ENCODE measurements around the gene DEGS2.

The DEGS2 gene

GRCh38 chr14:100109594-100109955, 49.9 kb downstream of the DEGS2 start:
- no peak for DNase-seq

DNA sequence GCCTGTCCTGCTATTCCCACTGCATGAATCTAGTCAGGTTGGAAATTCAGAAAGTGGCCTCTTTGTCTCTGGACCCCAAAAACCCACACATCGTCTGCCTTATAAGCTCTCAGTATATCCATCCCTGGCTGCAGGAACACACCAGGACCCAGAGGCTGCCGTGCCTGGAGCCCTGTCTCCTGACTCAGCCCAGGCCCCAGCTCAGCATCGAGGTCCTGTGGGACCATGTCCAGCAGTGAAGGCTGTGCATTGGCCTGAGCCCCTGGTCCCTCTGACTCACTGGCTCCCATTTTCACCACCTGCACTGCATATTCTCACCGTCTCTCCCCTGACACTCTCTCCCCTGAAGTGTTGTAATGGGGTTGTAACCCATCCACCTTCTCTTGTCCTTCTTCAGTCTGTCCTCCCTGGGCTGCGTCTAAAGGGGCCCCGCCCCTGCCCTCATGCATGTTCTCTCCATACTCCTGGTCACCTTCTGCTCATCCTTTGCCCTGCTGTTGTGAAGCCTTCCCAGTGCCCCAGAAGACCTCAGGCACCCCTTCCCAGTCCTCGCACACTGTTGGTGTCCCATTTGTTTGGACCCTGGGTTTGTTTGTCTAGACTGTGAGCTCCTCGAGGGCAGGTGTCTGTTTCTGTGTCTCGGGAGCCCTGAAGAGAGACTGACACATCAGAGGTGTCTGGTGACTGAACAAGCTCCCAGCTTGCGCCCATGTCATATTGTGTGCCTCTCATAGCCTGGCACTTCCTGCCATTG, 50.4 kb downstream of the DEGS2 start:
- no peak for DNase-seq

DNA sequence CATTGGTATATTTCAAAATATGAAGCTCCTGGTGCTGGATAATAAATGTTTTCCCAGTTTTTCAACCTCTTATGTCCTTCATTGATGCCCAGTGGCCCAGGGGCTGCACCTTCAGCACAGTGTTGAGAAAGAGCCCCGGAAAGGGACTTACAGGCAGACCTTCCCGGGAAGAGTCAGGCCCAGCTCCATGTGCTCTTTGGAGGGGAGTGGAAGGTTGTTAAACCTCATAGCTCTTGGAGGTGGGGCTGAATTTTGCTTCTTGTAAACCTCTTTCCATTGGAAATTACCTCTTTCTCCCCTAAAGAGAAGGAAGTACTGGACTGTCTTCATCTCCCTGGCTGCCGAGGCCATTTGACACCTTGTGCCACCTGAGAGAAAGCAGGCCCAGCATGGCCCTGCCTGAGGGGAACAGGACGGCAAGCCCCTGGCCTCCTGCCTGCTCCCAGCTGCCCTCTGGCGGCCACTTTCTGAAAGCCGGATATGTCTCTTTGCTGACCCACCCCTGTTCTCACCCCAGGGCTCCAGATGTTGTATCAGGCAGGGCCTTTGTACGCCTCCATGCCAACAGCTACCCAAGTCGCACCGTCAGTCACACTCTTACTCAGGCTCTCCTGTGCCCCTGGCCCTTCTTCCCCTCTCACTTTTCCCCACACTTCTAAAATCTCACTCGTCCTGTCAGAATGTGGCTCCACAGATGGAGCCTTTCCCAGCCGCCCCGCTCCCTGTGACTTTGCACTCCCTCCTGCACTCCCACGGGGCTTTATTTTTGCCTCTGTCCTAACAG, 51.2 kb downstream of the DEGS2 start:
- peak; percentile 44 for DNase-seq

DNA sequence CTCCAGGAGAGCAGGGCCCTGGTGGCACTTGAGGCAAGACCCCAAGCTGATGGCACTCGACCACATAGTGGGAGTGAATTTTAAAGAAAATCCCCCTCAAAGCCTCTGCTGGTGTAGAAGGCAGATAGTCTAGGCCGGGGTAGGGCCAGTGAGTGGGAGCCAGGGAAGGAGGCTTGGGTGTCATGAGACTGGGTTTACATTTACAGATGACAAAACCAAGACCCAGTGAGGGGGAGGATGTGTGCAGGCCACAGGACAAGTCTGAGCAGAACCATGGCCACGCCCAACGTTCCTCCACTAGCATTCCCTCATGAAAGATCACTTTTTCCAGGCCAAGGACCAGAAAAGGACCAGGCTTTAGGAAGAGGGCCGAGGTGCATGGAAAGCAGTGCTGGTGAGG, 52.2 kb downstream of the DEGS2 start:
- no peak for DNase-seq

DNA sequence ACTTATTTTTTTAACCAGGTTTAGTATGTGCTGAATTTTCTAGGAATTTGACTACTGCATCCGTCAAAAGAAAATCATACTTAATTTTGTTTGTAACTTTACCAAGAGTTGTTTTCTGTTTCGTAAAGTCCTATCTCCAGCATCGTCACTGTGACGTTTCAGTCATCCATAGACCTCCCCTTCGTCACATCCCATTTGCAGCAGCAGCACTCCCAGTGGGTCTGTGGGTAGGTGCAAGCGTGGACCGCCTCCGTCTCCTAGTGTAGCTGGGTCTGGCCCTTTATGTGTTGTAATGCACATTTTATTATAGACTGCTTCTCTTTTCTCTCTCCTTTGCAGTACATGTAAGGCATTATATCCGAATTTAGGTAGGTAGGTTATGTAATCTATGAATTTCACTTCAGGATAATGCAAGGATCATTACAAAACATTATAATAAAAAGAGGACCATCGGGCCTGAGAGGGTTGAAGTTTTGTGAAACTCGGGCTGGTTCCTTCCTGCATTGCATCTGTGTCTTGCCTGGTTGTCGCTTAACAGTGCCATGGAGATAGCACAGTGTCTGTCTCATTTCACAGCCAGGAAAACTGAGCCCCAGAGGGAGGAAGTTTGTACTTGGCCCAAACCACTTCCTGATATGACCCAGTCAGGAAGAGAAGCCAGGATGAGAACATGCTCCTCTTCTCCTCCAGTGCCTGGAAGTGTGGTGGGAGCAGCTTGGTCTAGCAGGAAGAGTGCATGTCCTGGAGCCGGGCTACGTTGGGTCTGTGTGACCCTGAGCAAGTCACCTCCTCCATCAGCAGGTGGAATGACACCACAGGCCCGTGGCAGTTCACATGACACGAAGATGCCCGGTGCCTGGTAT, 53.0 kb downstream of the DEGS2 start:
- no peak for DNase-seq

DNA sequence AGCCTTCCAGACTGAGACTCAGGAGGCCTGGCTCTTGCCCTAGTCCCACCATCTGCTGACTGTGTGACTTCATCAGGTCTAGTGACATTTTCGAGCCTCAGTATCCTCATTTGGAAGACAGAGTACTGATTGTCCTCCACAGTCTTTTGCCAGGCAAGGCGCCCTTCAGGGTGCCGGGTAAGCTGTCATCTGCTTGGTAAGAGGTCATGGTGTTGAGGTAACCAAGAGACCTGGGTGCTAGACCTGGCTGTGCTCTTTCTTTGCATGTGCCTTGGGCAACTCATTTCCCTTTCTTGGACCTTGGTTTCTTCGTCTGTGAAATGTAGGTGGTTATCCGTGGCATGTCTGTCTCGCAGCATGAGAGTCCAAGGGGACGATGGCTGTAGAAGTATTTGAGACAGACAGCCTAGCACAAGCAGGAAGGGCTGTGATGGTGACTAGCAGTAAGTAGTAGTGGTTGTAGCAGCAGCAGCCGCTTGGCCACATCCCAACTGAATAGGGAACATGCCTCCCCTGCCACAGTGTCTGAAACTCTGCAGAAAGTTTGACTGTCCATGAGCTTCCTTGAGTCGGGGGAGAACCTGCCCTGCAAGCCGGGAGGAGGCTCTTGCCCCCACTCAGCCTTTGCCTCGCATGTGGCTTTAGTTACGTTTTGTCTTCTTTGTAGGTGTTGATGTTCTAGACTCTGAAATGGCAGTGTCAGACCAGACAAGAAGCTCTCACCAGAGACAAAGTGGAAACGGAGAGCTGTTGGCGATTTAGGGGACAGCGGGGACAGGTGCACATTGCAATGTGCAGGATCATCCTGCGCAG, 53.9 kb downstream of the DEGS2 start:
- no peak for DNase-seq

GRCh38 chr14:100104523-100105300, 54.7 kb downstream of the DEGS2 start:
- DNase-seq = no peak

GRCh38 chr14:100104006-100104352, 55.5 kb downstream of the DEGS2 start:
- DNase-seq = no peak

DNA sequence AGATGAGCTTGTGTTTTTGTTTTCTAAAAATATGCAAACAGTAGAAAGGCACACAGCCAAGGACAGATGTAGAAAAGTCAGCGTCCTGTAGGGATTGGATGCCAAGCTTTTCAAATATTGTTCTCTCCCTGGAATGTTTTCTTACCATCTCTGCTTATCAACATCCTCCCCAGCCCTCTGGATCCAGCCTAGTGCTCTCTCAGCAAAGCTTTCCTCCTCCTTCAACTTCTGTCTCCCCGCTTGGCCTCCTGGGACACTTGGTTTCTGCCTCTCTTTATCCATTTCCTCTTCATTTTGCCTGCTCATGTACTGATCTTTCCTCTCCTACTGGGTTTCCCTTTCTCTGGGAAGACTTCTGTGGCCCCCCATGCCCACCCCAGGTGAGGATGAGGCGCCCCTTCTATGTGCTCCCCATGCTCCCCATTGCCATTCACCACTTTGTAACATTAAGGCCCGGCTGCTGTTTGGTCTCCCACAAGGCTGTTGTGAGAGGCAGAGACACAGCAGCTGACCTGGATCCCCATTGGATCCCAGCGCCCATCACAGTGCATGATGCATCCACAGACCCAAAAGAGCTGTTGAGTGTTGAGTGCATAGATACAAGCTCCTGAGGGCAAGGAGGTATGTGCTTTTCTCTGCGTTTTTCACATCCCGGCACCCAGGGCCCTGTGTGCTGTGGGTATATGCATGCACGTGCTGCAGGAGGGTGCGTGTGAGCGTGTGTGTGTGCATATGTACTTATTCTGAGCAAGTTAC, 56.0 kb downstream of the DEGS2 start:
- no peak for DNase-seq

DNA sequence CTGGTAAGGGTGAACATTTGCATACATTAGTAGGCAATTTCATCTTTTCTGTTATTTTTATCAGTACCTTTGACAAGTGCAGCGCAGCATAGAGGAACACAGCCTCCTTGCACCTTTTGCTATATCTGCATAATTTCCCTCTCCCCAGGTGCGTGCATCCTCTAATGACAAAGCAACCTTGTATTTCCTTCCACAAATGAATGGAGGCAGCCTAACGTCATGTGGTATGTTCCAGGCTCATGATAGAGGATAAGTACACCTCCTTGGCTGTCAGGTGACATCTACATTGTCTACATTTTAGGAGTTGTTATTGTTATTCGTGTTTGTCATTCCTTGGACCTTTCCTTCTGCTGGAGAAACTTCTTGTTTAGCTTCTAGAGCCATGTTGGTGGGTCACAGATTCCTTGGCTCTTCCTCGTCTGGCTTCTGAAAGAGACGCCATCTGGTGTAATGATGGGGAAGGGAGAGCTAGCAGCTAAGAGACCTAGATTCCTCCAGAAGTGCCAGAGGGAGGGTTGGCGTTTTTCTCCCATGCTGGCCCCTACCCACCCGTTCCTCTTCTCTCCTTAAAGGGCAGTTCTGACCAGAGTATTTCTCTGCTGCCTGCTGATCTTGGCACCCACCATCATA, 57.2 kb downstream of the DEGS2 start:
- no peak for DNase-seq

- no peak for DNase-seq
Observed at GRCh38 chr14:100100032-100100703, 59.3 kb downstream of the DEGS2 start.

- no peak for DNase-seq
Observed at GRCh38 chr14:100098171-100098570, 61.3 kb downstream of the DEGS2 start.

- DNase-seq = no peak
Observed at GRCh38 chr14:100096656-100097055, 62.8 kb downstream of the DEGS2 start.
